ENCODE results near the gene ARSB.

DNA sequence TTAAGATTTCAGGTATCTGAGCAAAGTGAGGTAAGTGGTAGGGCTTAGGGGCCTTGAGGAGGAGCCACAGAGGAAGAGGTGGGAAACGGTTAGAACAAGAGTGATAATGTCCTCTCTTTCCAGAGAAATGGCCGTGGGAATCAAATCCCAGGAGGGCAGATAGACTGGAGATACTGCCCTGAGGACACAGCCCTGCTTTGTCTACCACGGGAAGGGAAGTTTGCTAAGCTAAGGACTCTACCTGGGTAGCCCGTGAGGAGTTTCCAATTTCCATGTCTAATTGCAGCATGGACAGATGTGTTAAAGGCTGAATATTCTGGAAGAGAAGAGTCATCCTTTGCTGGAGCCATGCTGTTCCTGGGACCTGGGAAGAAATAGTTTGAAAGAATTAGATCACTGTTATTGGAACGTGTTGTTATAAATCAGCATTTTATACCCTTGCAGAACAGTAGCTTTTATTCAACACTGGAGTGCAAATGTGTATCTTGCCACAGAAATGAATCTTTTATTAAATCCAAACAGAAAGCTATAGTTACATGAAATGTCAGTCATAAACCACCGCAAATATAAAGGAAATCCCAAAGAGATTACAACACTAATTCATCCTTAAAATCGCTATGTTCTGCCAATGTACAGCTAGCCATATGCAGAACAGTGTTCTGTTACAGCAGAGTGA is 203.4 kb downstream of the ARSB start:
- TF ChIP-seq, protein P1, sequence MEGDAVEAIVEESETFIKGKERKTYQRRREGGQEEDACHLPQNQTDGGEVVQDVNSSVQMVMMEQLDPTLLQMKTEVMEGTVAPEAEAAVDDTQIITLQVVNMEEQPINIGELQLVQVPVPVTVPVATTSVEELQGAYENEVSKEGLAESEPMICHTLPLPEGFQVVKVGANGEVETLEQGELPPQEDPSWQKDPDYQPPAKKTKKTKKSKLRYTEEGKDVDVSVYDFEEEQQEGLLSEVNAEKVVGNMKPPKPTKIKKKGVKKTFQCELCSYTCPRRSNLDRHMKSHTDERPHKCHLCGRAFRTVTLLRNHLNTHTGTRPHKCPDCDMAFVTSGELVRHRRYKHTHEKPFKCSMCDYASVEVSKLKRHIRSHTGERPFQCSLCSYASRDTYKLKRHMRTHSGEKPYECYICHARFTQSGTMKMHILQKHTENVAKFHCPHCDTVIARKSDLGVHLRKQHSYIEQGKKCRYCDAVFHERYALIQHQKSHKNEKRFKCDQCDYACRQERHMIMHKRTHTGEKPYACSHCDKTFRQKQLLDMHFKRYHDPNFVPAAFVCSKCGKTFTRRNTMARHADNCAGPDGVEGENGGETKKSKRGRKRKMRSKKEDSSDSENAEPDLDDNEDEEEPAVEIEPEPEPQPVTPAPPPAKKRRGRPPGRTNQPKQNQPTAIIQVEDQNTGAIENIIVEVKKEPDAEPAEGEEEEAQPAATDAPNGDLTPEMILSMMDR (IDR thresholded peaks at IDR 0.05; ENCODE audit: low read length): no peak
- TF ChIP-seq EZH2 (IDR thresholded peaks at IDR 0.05; ENCODE audit: borderline replicate concordance, low read length): no peak

Data from OCI-LY1 (cell line).